ENCODE data around the gene SPECC1. TPM values are rescaled to one million over a fixed set of nuclear protein-coding genes. Genes with fewer than 3 reads are reported as not detected.

SPECC1 gene
- total RNA-seq, 1 experiment from 2014 or later = 43.5 TPM

- RAD21 ChIA-PET (ENCODE audit: low non-redundant PET in 1 of 2, low total read pairs in 2 of 2, uncharacterized antibody in 2 of 2, unreplicated experiment in 2 of 2) = no interaction called here
- peaks cover 0 to 4% of the 10 kb centered on the region in 2 experiments; a peak in 1 of 4 replicates for H3K36me3 ChIP-seq (ENCODE audit: control insufficient read depth in 1 of 2, insufficient read depth in 2 of 2, low read length in 2 of 2)
- H4K20me1 ChIP-seq (ENCODE audit: insufficient read depth) = no peaks in the 10 kb centered on the region; the same call in 1 of the 2 replicates
- ATAC-seq (no peak), DNase-seq (ENCODE audit: low read depth, low spot score) (no peak)
- H3K4me3 ChIP-seq (replicated peaks in 1 of 2; ENCODE audit: low read depth in 1 of 2, low read length in 2 of 2) = no peak overlapping the region
- no peak overlapping the region for H3K4me2 ChIP-seq (ENCODE audit: low read length)
- H3K9ac ChIP-seq (ENCODE audit: low read length) = no peak overlapping the region
- POLR2A ChIA-PET = no interaction called here
- H3K27ac ChIP-seq (ENCODE audit: low read depth, low read length) = no peak overlapping the region
- no peaks in the 10 kb centered on the region for H3K9me2 ChIP-seq (ENCODE audit: insufficient read depth)
- BruUV-seq (replicated peaks) = no TSS peak
- CTCF ChIA-PET = no interaction called here
- no peaks in the 10 kb centered on the region for H3K4me1 ChIP-seq (ENCODE audit: control insufficient read depth in 1 of 2, insufficient read depth in 2 of 2, low read length in 2 of 2)
- intact Hi-C loops (cut with micrococcal nuclease) = no loop called here
- no peaks in the 10 kb centered on the region for H3K9me3 ChIP-seq (ENCODE audit: control insufficient read depth in 1 of 2, insufficient read depth in 1 of 2, low read depth in 1 of 2, low read length in 2 of 2)
- no peak overlapping the region for H2AFZ ChIP-seq (ENCODE audit: low read depth, low read length, poor library complexity, severe bottlenecking)
- H3K27me3 ChIP-seq (ENCODE audit: insufficient read depth, low read length) = no peaks in the 10 kb centered on the region
- TF ChIP-seq POLR2A (IDR thresholded peaks at IDR 0.05; ENCODE audit: borderline replicate concordance, extremely low read depth, insufficient read depth, insufficient read length) (no peak), SIN3A (IDR thresholded peaks at IDR 0.05; ENCODE audit: low read depth) (no peak), SRF (IDR thresholded peaks at IDR 0.05; ENCODE audit: low read depth) (no peak), ZFX (IDR thresholded peaks at IDR 0.05) (no peak), CEBPB (IDR thresholded peaks at IDR 0.05; ENCODE audit: low read depth) (no peak)
- TF ChIP-seq, protein P1, sequence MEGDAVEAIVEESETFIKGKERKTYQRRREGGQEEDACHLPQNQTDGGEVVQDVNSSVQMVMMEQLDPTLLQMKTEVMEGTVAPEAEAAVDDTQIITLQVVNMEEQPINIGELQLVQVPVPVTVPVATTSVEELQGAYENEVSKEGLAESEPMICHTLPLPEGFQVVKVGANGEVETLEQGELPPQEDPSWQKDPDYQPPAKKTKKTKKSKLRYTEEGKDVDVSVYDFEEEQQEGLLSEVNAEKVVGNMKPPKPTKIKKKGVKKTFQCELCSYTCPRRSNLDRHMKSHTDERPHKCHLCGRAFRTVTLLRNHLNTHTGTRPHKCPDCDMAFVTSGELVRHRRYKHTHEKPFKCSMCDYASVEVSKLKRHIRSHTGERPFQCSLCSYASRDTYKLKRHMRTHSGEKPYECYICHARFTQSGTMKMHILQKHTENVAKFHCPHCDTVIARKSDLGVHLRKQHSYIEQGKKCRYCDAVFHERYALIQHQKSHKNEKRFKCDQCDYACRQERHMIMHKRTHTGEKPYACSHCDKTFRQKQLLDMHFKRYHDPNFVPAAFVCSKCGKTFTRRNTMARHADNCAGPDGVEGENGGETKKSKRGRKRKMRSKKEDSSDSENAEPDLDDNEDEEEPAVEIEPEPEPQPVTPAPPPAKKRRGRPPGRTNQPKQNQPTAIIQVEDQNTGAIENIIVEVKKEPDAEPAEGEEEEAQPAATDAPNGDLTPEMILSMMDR (IDR thresholded peaks at IDR 0.05 in 2 of 3, conservative IDR thresholded peaks at IDR 0.05 in 1 of 3; ENCODE audit: borderline replicate concordance in 1 of 3, insufficient read depth in 1 of 3, low read depth in 2 of 3, low read length in 2 of 3) = no peak
- TF ChIP-seq, protein P2, sequence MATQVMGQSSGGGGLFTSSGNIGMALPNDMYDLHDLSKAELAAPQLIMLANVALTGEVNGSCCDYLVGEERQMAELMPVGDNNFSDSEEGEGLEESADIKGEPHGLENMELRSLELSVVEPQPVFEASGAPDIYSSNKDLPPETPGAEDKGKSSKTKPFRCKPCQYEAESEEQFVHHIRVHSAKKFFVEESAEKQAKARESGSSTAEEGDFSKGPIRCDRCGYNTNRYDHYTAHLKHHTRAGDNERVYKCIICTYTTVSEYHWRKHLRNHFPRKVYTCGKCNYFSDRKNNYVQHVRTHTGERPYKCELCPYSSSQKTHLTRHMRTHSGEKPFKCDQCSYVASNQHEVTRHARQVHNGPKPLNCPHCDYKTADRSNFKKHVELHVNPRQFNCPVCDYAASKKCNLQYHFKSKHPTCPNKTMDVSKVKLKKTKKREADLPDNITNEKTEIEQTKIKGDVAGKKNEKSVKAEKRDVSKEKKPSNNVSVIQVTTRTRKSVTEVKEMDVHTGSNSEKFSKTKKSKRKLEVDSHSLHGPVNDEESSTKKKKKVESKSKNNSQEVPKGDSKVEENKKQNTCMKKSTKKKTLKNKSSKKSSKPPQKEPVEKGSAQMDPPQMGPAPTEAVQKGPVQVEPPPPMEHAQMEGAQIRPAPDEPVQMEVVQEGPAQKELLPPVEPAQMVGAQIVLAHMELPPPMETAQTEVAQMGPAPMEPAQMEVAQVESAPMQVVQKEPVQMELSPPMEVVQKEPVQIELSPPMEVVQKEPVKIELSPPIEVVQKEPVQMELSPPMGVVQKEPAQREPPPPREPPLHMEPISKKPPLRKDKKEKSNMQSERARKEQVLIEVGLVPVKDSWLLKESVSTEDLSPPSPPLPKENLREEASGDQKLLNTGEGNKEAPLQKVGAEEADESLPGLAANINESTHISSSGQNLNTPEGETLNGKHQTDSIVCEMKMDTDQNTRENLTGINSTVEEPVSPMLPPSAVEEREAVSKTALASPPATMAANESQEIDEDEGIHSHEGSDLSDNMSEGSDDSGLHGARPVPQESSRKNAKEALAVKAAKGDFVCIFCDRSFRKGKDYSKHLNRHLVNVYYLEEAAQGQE (IDR thresholded peaks at IDR 0.05; ENCODE audit: low read depth) = no peak
- H3K79me2 ChIP-seq (ENCODE audit: insufficient read depth, low read length) = no peaks in the 10 kb centered on the region
These were observed 234.4 kb downstream of the SPECC1 start for GRCh38 chr17:20243524-20243923.

All from HCT116 (cell line).